ENCODE measurements around the gene ADAM22. TPM values are rescaled to one million over a fixed set of nuclear protein-coding genes. Genes with fewer than 3 reads are reported as not detected.

The ADAM22 gene
- total RNA-seq, 1 experiment from 2014 or later, result 2.1 TPM

DNA sequence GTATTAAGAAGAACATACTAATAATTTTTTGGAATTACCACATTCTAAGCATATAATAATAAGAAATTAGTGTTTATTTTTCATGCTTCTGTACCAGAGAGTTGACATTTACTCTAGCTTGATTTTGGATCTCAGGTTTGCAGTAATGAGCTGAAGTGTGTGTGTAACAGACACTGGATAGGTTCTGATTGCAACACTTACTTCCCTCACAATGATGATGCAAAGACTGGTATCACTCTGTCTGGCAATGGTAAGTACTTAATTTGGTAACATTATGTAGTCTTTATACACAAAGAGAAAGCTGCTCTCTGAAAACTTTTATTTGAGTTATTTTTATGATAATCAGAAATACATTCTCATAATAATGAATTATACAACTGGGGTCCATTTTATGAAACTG, 231.6 kb downstream of the ADAM22 start:
- no peak overlapping the region for H3K4me3 ChIP-seq (ENCODE audit: insufficient read depth, low read depth, low read length)
- H3K27me3 ChIP-seq (ENCODE audit: control insufficient read depth, insufficient read depth, low read length), result no peaks in the 10 kb centered on the region
- no peak for DNase-seq
- no peaks in the 10 kb centered on the region for H3K36me3 ChIP-seq (replicated peaks; ENCODE audit: control insufficient read depth, insufficient read depth, low read length)

DNA sequence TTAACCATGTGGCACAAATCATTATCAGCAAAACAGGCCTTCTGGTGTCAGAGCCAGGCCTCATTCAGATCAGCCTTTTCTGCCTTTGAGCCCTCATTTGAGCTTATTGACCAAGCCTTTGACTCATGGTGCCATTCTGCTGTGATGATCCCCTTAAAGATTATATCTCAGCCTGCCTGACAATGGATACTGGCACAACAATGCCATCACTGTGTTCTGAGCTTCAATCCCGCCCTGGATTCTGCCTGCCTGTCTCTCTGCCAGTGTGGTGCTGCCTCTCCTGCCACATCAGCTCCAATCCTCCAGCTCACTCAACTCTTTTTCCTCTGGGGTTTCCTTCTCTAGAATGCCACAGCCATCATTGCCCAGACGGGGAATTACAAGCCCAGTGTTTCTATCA, 233.2 kb downstream of the ADAM22 start:
- no peaks in the 10 kb centered on the region for H3K36me3 ChIP-seq (replicated peaks; ENCODE audit: control insufficient read depth, insufficient read depth, low read length)
- DNase-seq, result no peak
- no peak overlapping the region for H3K4me3 ChIP-seq (ENCODE audit: insufficient read depth, low read depth, low read length)
- no peaks in the 10 kb centered on the region for H3K27me3 ChIP-seq (ENCODE audit: control insufficient read depth, insufficient read depth, low read length)

GRCh38 chr7:88167721-88168120, 233.7 kb downstream of the ADAM22 start:
- Histone ChIP-seq H3K4me3 (ENCODE audit: insufficient read depth, low read depth, low read length) (no peak overlapping the region), H3K36me3 (replicated peaks; ENCODE audit: control insufficient read depth, insufficient read depth, low read length) (no peaks in the 10 kb centered on the region), H3K27me3 (ENCODE audit: control insufficient read depth, insufficient read depth, low read length) (no peaks in the 10 kb centered on the region)
- no peak for DNase-seq

- Histone ChIP-seq H3K36me3 (replicated peaks; ENCODE audit: control insufficient read depth, insufficient read depth, low read length) (no peaks in the 10 kb centered on the region), H3K27me3 (ENCODE audit: control insufficient read depth, insufficient read depth, low read length) (no peaks in the 10 kb centered on the region), H3K4me3 (ENCODE audit: insufficient read depth, low read depth, low read length) (no peak overlapping the region)
- DNase-seq, result no peak
These were observed 235.8 kb downstream of the ADAM22 start for GRCh38 chr7:88169717-88170320.

DNA sequence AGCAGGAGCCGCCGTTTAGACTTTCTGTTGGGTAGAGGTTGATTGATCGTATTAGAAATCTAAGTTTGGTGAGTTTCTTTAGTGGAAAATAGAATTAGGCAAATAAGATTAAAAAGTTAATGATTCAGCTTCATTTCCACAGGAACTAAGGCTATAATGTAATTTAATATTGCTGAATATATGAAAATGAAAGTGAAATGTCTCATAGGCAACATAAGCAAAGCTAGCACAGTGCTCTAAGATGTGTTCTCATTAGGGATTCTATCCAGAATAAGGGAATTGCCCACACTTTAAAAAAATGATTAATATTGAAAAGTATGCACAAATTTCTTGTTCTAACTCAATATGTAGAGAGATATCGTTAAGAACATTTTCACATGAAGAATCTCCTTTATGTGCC, 238.8 kb downstream of the ADAM22 start:
- DNase-seq, result no peak
- H3K36me3 ChIP-seq (replicated peaks; ENCODE audit: control insufficient read depth, insufficient read depth, low read length), result no peaks in the 10 kb centered on the region
- no peak overlapping the region for H3K4me3 ChIP-seq (ENCODE audit: insufficient read depth, low read depth, low read length)
- no peaks in the 10 kb centered on the region for H3K27me3 ChIP-seq (ENCODE audit: control insufficient read depth, insufficient read depth, low read length)

- no peak overlapping the region for H3K4me3 ChIP-seq (ENCODE audit: insufficient read depth, low read depth, low read length)
- no peaks in the 10 kb centered on the region for H3K27me3 ChIP-seq (ENCODE audit: control insufficient read depth, insufficient read depth, low read length)
- no peak for DNase-seq
- no peaks in the 10 kb centered on the region for H3K36me3 ChIP-seq (replicated peaks; ENCODE audit: control insufficient read depth, insufficient read depth, low read length)
These were observed 242.1 kb downstream of the ADAM22 start for GRCh38 chr7:88176190-88176589.

DNA sequence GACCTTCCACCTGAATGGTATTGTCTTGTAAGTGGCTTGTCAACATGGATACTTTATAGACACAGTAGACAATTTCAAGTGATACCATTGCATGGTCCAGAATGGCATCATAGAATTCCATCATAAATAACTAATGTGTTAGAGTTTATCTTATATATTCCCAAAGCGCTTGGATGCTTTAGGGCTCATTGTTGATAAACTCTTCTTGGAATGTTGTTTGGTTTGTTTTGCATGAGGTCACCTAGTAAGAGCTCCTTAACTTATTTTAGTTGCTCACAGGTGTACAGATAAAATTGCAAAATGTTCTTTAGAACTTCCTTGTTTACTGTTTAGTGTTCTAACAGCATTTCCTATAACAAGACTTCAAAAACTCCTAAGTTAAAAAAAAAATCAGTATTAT, 249.0 kb downstream of the ADAM22 start:
- no peak overlapping the region for H3K4me3 ChIP-seq (ENCODE audit: insufficient read depth, low read depth, low read length)
- H3K27me3 ChIP-seq (ENCODE audit: control insufficient read depth, insufficient read depth, low read length), result no peaks in the 10 kb centered on the region
- no peaks in the 10 kb centered on the region for H3K36me3 ChIP-seq (replicated peaks; ENCODE audit: control insufficient read depth, insufficient read depth, low read length)
- DNase-seq, result no peak

DNA sequence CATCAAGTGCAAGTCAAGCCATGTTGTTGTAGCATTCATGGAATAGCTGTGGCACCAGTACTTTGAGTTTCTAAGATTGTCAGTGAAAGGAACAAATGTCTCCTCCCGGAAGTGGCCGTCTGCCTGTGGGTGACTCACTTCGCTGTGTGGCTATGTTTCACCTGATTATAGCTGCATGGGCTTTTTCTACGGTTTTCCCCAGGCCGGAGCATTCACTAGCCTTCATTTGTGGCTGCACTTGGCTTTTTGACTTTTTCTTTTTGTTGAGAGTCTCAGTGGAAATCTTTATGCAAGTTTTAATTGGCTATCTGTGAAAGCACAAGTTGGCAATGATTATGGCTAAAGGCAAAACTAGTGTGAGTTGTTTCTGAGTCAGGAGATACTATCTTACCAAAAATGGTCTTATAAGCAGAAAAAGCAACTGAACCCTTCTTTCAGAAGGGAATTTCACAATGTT, 250.8 kb downstream of the ADAM22 start:
- H3K4me3 ChIP-seq (ENCODE audit: insufficient read depth, low read depth, low read length), result no peak overlapping the region
- H3K36me3 ChIP-seq (replicated peaks; ENCODE audit: control insufficient read depth, insufficient read depth, low read length), result no peaks in the 10 kb centered on the region
- no peaks in the 10 kb centered on the region for H3K27me3 ChIP-seq (ENCODE audit: control insufficient read depth, insufficient read depth, low read length)
- DNase-seq, result no peak

DNA sequence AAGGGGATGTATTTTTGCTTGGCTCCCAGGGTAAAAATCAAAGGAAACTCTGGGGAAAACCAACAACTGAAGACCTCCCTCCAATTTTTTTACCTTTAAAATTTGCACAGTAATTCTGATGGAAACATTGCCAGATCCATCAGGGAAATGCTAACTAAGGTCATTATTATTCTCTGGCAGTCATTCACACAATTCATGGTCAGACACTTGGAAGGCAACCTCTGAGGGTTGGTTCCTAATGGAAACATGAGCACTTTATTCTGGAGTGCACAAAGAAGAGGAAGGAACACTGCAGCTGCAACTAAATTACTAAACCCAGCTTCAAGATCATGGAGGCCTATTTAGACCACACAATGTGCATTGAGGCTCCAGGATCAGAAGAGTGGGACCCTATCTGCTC, 251.6 kb downstream of the ADAM22 start:
- Histone ChIP-seq H3K36me3 (replicated peaks; ENCODE audit: control insufficient read depth, insufficient read depth, low read length) (no peaks in the 10 kb centered on the region), H3K4me3 (ENCODE audit: insufficient read depth, low read depth, low read length) (no peak overlapping the region), H3K27me3 (ENCODE audit: control insufficient read depth, insufficient read depth, low read length) (no peaks in the 10 kb centered on the region)
- no peak for DNase-seq

DNA sequence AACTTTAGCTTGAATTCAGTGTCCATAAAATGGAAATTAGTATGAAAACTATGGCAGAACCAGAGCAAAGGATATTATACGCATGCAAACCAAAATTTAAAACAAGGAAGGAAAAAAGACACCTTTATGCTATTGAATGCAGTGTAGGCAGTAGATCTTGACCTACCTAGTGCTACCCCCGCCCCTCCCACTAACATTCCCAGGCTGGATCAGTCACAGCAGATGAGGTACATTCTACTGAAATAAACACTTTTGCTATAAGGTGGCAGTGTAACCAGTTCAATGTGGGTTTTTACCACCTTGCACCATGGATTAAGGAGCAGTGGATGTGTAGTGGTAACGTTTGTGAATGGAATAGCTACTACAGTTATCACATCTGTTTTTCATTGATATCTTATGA, 257.9 kb downstream of the ADAM22 start:
- H3K4me3 ChIP-seq (ENCODE audit: insufficient read depth, low read depth, low read length), result no peak overlapping the region
- no peaks in the 10 kb centered on the region for H3K27me3 ChIP-seq (ENCODE audit: control insufficient read depth, insufficient read depth, low read length)
- no peak for DNase-seq
- H3K36me3 ChIP-seq (replicated peaks; ENCODE audit: control insufficient read depth, insufficient read depth, low read length), result no peaks in the 10 kb centered on the region; the same call in 1 of the 2 replicates

DNA sequence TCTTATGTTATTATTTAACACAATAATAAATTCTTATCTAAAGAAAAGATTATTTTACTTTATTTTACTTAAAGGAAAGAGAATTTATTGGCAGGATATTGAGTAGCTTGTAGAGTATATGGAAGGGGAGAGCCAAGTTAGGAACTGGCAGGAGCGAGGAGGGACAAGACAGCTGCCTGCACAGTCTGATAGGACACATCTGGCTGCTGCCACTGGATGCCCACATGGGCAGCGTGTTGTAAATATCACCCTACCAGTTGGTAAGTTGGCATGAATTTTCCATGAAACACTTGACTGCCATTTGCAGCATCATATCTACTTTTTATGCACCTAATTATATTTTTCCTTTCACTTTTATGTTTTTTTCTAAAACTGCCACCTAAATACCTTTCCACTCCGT, 266.2 kb downstream of the ADAM22 start:
- no peak for DNase-seq
- no peak overlapping the region for H3K4me3 ChIP-seq (ENCODE audit: insufficient read depth, low read depth, low read length)
- H3K36me3 ChIP-seq (replicated peaks; ENCODE audit: control insufficient read depth, insufficient read depth, low read length), result peaks cover 1% of the 10 kb centered on the region
- no peaks in the 10 kb centered on the region for H3K27me3 ChIP-seq (ENCODE audit: control insufficient read depth, insufficient read depth, low read length)

- Histone ChIP-seq H3K36me3 (replicated peaks; ENCODE audit: control insufficient read depth, insufficient read depth, low read length) (peaks cover 1% of the 10 kb centered on the region), H3K27me3 (ENCODE audit: control insufficient read depth, insufficient read depth, low read length) (no peaks in the 10 kb centered on the region), H3K4me3 (ENCODE audit: insufficient read depth, low read depth, low read length) (no peak overlapping the region)
- peak; percentile 33 for DNase-seq
These were observed 266.7 kb downstream of the ADAM22 start for GRCh38 chr7:88200789-88201188.

GRCh38 chr7:88201305-88201704, 267.3 kb downstream of the ADAM22 start:
- Histone ChIP-seq H3K4me3 (ENCODE audit: insufficient read depth, low read depth, low read length) (no peak overlapping the region), H3K27me3 (ENCODE audit: control insufficient read depth, insufficient read depth, low read length) (no peaks in the 10 kb centered on the region), H3K36me3 (replicated peaks; ENCODE audit: control insufficient read depth, insufficient read depth, low read length) (peaks cover 3% of the 10 kb centered on the region)
- DNase-seq, result no peak

DNA sequence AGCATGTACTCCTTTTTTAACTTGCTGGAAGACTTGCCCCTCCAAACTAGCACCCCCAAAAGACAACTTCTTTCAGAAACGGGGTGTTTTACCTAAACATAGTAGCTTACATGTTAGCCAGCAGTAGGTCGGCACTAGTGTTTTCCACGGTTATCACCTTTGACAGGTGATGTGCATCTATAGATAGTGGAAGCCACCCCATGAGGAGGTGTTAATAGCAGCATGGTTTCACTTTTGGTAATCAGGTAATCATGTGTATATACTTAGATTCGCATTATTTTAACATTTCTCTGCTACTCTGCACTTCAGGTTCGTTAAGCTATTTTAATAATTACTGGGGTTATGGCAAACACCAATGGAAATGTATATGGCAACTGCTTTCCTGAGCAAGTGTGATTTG, 268.2 kb downstream of the ADAM22 start:
- peaks cover 3% of the 10 kb centered on the region for H3K36me3 ChIP-seq (replicated peaks; ENCODE audit: control insufficient read depth, insufficient read depth, low read length)
- H3K4me3 ChIP-seq (ENCODE audit: insufficient read depth, low read depth, low read length), result no peak overlapping the region
- H3K27me3 ChIP-seq (ENCODE audit: control insufficient read depth, insufficient read depth, low read length), result no peaks in the 10 kb centered on the region
- DNase-seq, result no peak

DNA sequence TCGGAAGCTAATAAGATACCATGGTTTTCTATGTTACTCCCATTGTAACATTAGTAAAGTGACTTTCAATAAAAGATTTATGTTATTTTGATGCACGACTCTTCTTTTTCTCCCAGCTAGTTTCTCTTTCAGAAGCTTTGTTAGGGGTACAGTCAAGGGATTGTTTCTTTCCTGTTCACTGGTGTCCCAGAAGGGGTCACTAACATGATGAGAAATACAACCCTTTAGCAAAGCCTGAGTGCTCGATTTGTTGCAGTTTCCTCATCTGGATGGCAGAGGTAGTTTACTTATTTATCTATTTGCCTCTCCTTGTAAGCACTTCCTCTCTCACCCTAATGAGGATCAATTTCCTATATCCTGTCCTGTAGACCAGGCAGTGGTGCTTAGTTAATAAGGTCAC, 268.7 kb downstream of the ADAM22 start:
- Histone ChIP-seq H3K4me3 (ENCODE audit: insufficient read depth, low read depth, low read length) (no peak overlapping the region), H3K27me3 (ENCODE audit: control insufficient read depth, insufficient read depth, low read length) (no peaks in the 10 kb centered on the region), H3K36me3 (replicated peaks; ENCODE audit: control insufficient read depth, insufficient read depth, low read length) (peaks cover 5% of the 10 kb centered on the region)
- DNase-seq, result no peak

- Histone ChIP-seq H3K27me3 (ENCODE audit: control insufficient read depth, insufficient read depth, low read length) (no peaks in the 10 kb centered on the region), H3K36me3 (replicated peaks; ENCODE audit: control insufficient read depth, insufficient read depth, low read length) (peaks cover 10% of the 10 kb centered on the region), H3K4me3 (ENCODE audit: insufficient read depth, low read depth, low read length) (no peak overlapping the region)
- DNase-seq, result no peak
These were observed 269.4 kb downstream of the ADAM22 start for GRCh38 chr7:88203401-88203800.

Measured in H7 (cell line).